Right lobe of liver (tissue), 6 donors: ENCODE results near the gene CPNE6. TPM values are rescaled to one million over a fixed set of nuclear protein-coding genes. Genes with fewer than 3 reads are reported as not detected.

ENCODE experiments used
- ATAC-seq, 4 donors: fragments of 200-7000 bp; cut with Tn5 transposase; one replicate each; pipeline ENCODE4 v1.9.1; 2020; ENCODE audit warnings: mild to moderate bottlenecking in 4 of 4, moderate library complexity in 4 of 4
- DNase-seq, 3 donors: peaks; one replicate each; pipeline ENCODE4 v3.0.0-alpha.2; 2020
- H3K27ac ChIP-seq, 3 donors: fragments of 200-600 bp; one replicate each; pipeline ENCODE4 v1.8.0; 2022
- H3K27me3 ChIP-seq, 2 donors: fragments of 200-600 bp; one replicate each; pipeline ENCODE4 v1.8.0; 2022
- H3K36me3 ChIP-seq, 4 donors: fragments of 200-600 bp; sonication (generic) in 1 of 4; one replicate each; pipeline versions ENCODE4 v1.5.1 to v1.8.0; 2017 to 2022; ENCODE audit warnings: control low read depth in 1 of 4
- H3K4me1 ChIP-seq, 4 donors: fragments of 200-600 bp; sonication (generic) in 1 of 4; one replicate each; pipeline versions ENCODE4 v1.5.1 to v1.8.0; 2017 to 2022; ENCODE audit warnings: control low read depth in 1 of 4
- H3K4me3 ChIP-seq, 3 donors: fragments of 200-600 bp; one replicate each; pipeline ENCODE4 v1.8.0; 2022
- H3K9me3 ChIP-seq, 4 donors: fragments of 200-600 bp; sonication (generic) in 1 of 4; one replicate each; pipeline versions ENCODE4 v1.5.1 to v1.8.0; 2017 to 2022; ENCODE audit warnings: control low read depth in 1 of 4
- CTCF ChIP-seq, 4 donors: fragments of 200-600 bp in 3 of 4; fragments of 450-650 bp in 1 of 4; IDR thresholded peaks; one replicate each; pipeline versions ENCODE4 v1.5.1 to v1.8.0; 2016 to 2022; ENCODE audit warnings: antibody characterized with exemption in 4 of 4, mild to moderate bottlenecking in 2 of 4
- POLR2A ChIP-seq: fragments of 450-650 bp; IDR thresholded peaks from one replicate; pipeline ENCODE4 v1.6.1; 2017; ENCODE audit warnings: antibody characterized with exemption, mild to moderate bottlenecking
- WGBS: methylation state at CpG from one replicate; pipeline ENCODE4 v1.1.6; 2018; ENCODE audit warnings: low coverage, low lambda C conversion rate; ENCODE audit not compliant: insufficient coverage; ENCODE audit errors: missing lambda C conversion rate; 5-methylcytosine and 5-hydroxymethylcytosine counted together
- intact Hi-C, 2 donors: fragments of 100-400 bp; cut with DNase I; formaldehyde crosslinking; loops; one replicate each; pipeline versions ENCODE4 v1.11.2 to v1.14.1; 2022
- total RNA-seq, 6 experiments: library from RNA; depleted of rRNA in 2 of 6; stranded (reverse); fragments of >200 nt in 2 of 6; fragmentation: NEBNext Ultra II Directional in 3 of 6; extraction: Animal tissue kit (Norgen Biotek cat#: 25700) in 3 of 6; gene quantifications; one replicate each; pipeline versions ENCODE4 v1.1.0 to v1.2.4, GENCODE V29; 2016 to 2023
- donor health status: DM: no; HTN: yes; CAD: no.
- donor health status: DM: no; HTN: no; CAD: no.
- donor health status: DM: no; HTN: no; CAD: no.
- donor health status: DM: no; HTN: yes; CAD: no.
- donor health status: DM: no; HTN: yes; CAD: no.

The CPNE6 gene
- total RNA-seq, 6 experiments from 2014 or later, result 0.09 to 0.40 (median 0.18) TPM; not detected in 2

GRCh38 chr14:24086193-24086955 lies 15.0 kb downstream of the CPNE6 start:
- DNase-seq, result no peak
- intact Hi-C loops, result no loop called here
- no peak for ATAC-seq

GRCh38 chr14:24087004-24087403 lies 15.6 kb downstream of the CPNE6 start:
- H3K36me3 ChIP-seq, result no peaks in the 10 kb centered on the region
- WGBS, result no CpG with 5 or more reads among the region's 1 CpG
- DNase-seq (no peak), ATAC-seq (no peak)
- H3K9me3 ChIP-seq, result no peaks in the 10 kb centered on the region
- no peak overlapping the region for H3K4me3 ChIP-seq
- no peak for TF ChIP-seq POLR2A
- no peak for TF ChIP-seq CTCF (IDR thresholded peaks at IDR 0.05)
- H3K27me3 ChIP-seq, result no peaks in the 10 kb centered on the region
- H3K4me1 ChIP-seq, result peaks cover 0 to 10% (median under 1%) of the 10 kb centered on the region in 4 donors
- intact Hi-C loops, result no loop called here
- H3K27ac ChIP-seq, result no peak overlapping the region

More at GRCh38 chr14:24086193-24086955, 15.0 kb downstream of the CPNE6 start:
- no peaks in the 10 kb centered on the region for H3K9me3 ChIP-seq
- no peak overlapping the region for H3K4me3 ChIP-seq
- no peaks in the 10 kb centered on the region for H3K27me3 ChIP-seq
- no peaks in the 10 kb centered on the region for H3K36me3 ChIP-seq
- WGBS, result 95% methylated on average over 3 of the region's 3 CpGs
- no peak overlapping the region for H3K27ac ChIP-seq
- peaks cover 0 to 7% (median 3%) of the 10 kb centered on the region in 4 donors for H3K4me1 ChIP-seq
- TF ChIP-seq POLR2A (no peak), CTCF (IDR thresholded peaks at IDR 0.05) (no peak)

GRCh38 chr14:24088095-24088494 lies 16.7 kb downstream of the CPNE6 start:
- DNase-seq (no peak), ATAC-seq (no peak)
- H3K27me3 ChIP-seq, result no peaks in the 10 kb centered on the region
- H3K4me1 ChIP-seq, result peaks cover 0 to 18% (median 4%) of the 10 kb centered on the region in 4 donors
- intact Hi-C loops, result no loop called here
- H3K36me3 ChIP-seq, result no peaks in the 10 kb centered on the region
- no peaks in the 10 kb centered on the region for H3K9me3 ChIP-seq
- no peak for TF ChIP-seq POLR2A
- no peak for TF ChIP-seq CTCF (IDR thresholded peaks at IDR 0.05)
- H3K4me3 ChIP-seq, result no peak overlapping the region
- H3K27ac ChIP-seq, result no peak overlapping the region
- WGBS, result 29% methylated on average over 1 of the region's 2 CpGs

- Histone ChIP-seq H3K9me3 (no peaks in the 10 kb centered on the region), H3K27me3 (no peaks in the 10 kb centered on the region), H3K4me1 (peaks cover 0 to 22% (median 7%) of the 10 kb centered on the region in 4 donors), H3K27ac (no peak overlapping the region), H3K4me3 (no peak overlapping the region), H3K36me3 (no peaks in the 10 kb centered on the region)
- DNase-seq (no peak), ATAC-seq (no peak)
- intact Hi-C loops, result loop anchor here (5.0 to 10.0 kb wide), 2 partner anchors 33 to 65 kb away; no protein-coding TSS in a partner anchor
- WGBS, result 70% methylated on average over 5 of the region's 6 CpGs
- TF ChIP-seq POLR2A (no peak), CTCF (IDR thresholded peaks at IDR 0.05) (no peak)
Measured at GRCh38 chr14:24089890-24090289, 18.5 kb downstream of the CPNE6 start.
